ENCODE results near the gene CPT2.

The CPT2 gene

DNA sequence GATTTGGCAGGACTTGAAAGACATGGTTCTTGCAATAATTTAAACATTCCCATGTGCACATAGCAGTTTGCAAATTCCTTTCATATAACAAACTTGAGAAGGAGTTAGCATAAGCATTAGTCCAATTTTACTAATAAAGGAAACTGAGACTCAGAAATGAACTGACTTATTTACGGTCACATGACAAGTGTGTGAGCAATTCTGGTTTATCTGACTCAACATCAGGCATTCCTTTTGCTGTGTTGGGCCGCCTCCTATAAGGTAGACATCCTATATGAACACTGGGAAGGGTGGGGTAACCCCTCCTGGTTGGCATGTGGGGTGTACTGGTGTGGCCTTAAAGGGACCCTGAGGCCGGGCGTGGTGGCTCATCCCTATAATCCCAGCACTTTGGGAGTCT is 8.5 kb upstream of the CPT2 start:
- TF ChIP-seq, protein P1, sequence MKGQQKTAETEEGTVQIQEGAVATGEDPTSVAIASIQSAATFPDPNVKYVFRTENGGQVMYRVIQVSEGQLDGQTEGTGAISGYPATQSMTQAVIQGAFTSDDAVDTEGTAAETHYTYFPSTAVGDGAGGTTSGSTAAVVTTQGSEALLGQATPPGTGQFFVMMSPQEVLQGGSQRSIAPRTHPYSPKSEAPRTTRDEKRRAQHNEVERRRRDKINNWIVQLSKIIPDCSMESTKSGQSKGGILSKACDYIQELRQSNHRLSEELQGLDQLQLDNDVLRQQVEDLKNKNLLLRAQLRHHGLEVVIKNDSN (IDR thresholded peaks at IDR 0.05): no peak
- TF ChIP-seq EP300 (IDR thresholded peaks at IDR 0.05; ENCODE audit: borderline replicate concordance) (no peak), TEAD4 (IDR thresholded peaks at IDR 0.05) (no peak), YY1 (IDR thresholded peaks at IDR 0.05; ENCODE audit: low read depth) (no peak), NFIC (IDR thresholded peaks at IDR 0.05) (no peak), CEBPB (IDR thresholded peaks at IDR 0.05) (no peak)
- TF ChIP-seq, protein P2, sequence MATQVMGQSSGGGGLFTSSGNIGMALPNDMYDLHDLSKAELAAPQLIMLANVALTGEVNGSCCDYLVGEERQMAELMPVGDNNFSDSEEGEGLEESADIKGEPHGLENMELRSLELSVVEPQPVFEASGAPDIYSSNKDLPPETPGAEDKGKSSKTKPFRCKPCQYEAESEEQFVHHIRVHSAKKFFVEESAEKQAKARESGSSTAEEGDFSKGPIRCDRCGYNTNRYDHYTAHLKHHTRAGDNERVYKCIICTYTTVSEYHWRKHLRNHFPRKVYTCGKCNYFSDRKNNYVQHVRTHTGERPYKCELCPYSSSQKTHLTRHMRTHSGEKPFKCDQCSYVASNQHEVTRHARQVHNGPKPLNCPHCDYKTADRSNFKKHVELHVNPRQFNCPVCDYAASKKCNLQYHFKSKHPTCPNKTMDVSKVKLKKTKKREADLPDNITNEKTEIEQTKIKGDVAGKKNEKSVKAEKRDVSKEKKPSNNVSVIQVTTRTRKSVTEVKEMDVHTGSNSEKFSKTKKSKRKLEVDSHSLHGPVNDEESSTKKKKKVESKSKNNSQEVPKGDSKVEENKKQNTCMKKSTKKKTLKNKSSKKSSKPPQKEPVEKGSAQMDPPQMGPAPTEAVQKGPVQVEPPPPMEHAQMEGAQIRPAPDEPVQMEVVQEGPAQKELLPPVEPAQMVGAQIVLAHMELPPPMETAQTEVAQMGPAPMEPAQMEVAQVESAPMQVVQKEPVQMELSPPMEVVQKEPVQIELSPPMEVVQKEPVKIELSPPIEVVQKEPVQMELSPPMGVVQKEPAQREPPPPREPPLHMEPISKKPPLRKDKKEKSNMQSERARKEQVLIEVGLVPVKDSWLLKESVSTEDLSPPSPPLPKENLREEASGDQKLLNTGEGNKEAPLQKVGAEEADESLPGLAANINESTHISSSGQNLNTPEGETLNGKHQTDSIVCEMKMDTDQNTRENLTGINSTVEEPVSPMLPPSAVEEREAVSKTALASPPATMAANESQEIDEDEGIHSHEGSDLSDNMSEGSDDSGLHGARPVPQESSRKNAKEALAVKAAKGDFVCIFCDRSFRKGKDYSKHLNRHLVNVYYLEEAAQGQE (IDR thresholded peaks at IDR 0.05; ENCODE audit: low read depth): no peak

DNA sequence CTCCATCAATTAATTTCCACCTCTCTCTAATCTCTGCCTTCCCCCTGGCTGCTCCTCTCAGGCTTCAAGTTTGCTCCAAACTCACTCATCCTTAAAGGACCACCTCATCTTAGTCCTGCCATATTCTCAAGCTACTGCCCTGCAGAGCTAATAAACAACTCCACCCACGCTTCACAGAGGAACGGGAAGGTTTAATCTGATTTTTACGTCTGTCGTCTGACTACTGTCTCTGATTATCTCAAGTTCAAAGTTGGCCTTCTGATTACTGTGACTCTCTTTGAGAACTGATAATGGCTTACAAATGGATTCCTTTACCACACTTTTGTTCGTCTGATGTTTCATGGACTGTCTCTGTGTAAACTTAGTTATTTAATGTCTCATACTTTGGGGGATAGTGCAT is 7.6 kb upstream of the CPT2 start:
- TF ChIP-seq, protein P3, sequence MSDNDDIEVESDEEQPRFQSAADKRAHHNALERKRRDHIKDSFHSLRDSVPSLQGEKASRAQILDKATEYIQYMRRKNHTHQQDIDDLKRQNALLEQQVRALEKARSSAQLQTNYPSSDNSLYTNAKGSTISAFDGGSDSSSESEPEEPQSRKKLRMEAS (IDR thresholded peaks at IDR 0.05): no peak
- TF ChIP-seq, protein P2 (IDR thresholded peaks at IDR 0.05; ENCODE audit: low read depth): no peak
- no peak for TF ChIP-seq RAD21 (IDR thresholded peaks at IDR 0.05; ENCODE audit: low read depth)
- TF ChIP-seq CREB1 (IDR thresholded peaks at IDR 0.05; ENCODE audit: low read depth): no peak
- no peak for TF ChIP-seq NFIC (IDR thresholded peaks at IDR 0.05)
- TF ChIP-seq FOXM1 (IDR thresholded peaks at IDR 0.05; ENCODE audit: borderline replicate concordance, low read depth): no peak
- TF ChIP-seq TEAD4 (IDR thresholded peaks at IDR 0.05): no peak
- no peak for TF ChIP-seq YY1 (IDR thresholded peaks at IDR 0.05; ENCODE audit: low read depth)
- TF ChIP-seq, protein P1 (IDR thresholded peaks at IDR 0.05): no peak
- TF ChIP-seq TAF1 (IDR thresholded peaks at IDR 0.05; ENCODE audit: low read depth): no peak
- TF ChIP-seq EP300 (IDR thresholded peaks at IDR 0.05; ENCODE audit: borderline replicate concordance): no peak
- TF ChIP-seq ZBTB7A (IDR thresholded peaks at IDR 0.05; ENCODE audit: low read depth): no peak

DNA sequence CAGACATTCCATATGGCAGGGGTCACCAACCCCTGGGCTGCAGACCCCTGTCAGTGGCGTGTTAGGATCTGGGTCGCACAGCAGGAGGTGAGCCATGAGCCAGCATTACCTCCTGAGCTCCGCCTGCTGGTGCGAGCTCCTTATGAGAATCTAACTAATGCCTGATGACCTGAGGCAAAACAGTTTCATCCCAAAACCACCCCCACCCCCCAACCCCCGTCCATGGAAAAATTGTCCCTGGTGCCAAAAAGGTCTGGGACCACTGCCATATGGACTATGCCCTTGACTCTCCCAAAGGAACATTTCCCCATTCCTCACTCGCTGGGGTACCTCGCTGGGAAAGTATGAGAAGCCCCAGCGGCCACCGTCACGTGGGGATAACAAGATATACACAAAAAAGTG is 6.4 kb upstream of the CPT2 start:
- TF ChIP-seq TAF1 (IDR thresholded peaks at IDR 0.05; ENCODE audit: low read depth) (no peak), CEBPB (IDR thresholded peaks at IDR 0.05) (no peak), EGR1 (IDR thresholded peaks at IDR 0.05) (no peak), CREB1 (IDR thresholded peaks at IDR 0.05; ENCODE audit: low read depth) (no peak), FOXM1 (IDR thresholded peaks at IDR 0.05; ENCODE audit: borderline replicate concordance, low read depth) (no peak), RAD21 (IDR thresholded peaks at IDR 0.05; ENCODE audit: low read depth) (no peak), NFIC (IDR thresholded peaks at IDR 0.05) (no peak), TEAD4 (IDR thresholded peaks at IDR 0.05) (no peak), ZBTB7A (IDR thresholded peaks at IDR 0.05; ENCODE audit: low read depth) (no peak), YY1 (IDR thresholded peaks at IDR 0.05; ENCODE audit: low read depth) (no peak)
- TF ChIP-seq, protein P2 (IDR thresholded peaks at IDR 0.05; ENCODE audit: low read depth): no peak

DNA sequence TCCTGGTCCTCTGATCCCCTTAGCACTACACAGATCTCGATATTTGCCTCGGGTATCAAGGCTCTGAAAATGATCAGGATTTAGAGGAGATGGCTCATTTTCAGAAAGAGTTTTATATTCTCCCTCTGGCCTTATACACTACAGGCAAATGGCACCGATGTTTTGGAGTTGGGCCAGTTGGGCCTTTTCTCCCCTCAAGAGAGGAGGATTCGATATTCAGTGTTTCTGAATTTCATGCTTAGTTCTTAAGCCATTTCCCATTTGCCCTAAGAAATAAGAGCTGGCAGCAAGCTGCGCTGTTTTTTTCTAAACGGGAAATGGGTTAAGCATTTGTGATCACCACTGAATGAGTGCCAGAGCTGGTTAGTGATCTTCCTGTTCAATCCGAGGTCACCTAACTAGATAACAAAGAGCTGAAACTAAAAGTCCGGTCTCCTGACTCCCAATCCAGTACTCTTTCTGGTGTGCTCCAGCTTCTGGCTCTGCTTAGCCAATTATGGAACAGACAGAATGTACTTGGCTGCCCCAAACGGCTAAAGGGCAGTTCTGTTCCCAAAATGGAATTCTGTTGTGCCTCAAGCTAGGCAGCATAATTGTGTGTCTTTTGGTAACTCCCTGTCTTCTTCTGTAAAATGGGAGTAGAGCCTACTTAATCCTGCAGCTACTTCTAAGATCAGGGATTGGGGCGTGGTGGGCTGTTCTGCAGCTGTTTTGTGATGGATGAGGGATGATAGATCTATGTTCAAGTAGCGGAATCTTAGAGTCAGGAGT is 1.2 kb upstream of the CPT2 start:
- TF ChIP-seq NFIC (IDR thresholded peaks at IDR 0.05) (no peak), CEBPB (IDR thresholded peaks at IDR 0.05) (no peak), CREB1 (IDR thresholded peaks at IDR 0.05; ENCODE audit: low read depth) (no peak), RAD21 (IDR thresholded peaks at IDR 0.05; ENCODE audit: low read depth) (no peak), TAF1 (IDR thresholded peaks at IDR 0.05; ENCODE audit: low read depth) (no peak), TEAD4 (IDR thresholded peaks at IDR 0.05) (no peak)
- TF ChIP-seq, protein P3 (IDR thresholded peaks at IDR 0.05): no peak
